Prostate gland (tissue), 2 donors: ENCODE measurements around the gene FAM107A.

Experiments used
- CTCF ChIP-seq, 4 experiments: fragments of 200-600 bp in 2 of 4; fragments of 450-650 bp in 2 of 4; sonication (generic) in 2 of 4; IDR thresholded peaks; 1 replicate in 3 of 4; 2 replicates in 1 of 4; pipeline ENCODE4 v1.5.1; 2016 to 2019; ENCODE audit warnings: antibody characterized with exemption in 4 of 4, mild to moderate bottlenecking in 2 of 4, moderate library complexity in 2 of 4
- POLR2A ChIP-seq: fragments of 450-650 bp; IDR thresholded peaks from one replicate; pipeline ENCODE4 v1.6.1; 2016; ENCODE audit warnings: antibody characterized with exemption, mild to moderate bottlenecking

GRCh38 chr3:58572634-58573230, 4.5 kb downstream of the FAM107A start:
- no peak for TF ChIP-seq CTCF (IDR thresholded peaks at IDR 0.05)
- TF ChIP-seq POLR2A, result no peak
